IPS-11a (cell line): ENCODE data around the gene KIRREL3.

Experiments
- H3K4me3 ChIP-seq: one replicate; pipeline ENCODE4 v1.5.1; 2013; ENCODE audit warnings: low read depth, low read length, control low read depth

The KIRREL3 gene

GRCh38 chr11:126437731-126438130, 562.8 kb downstream of the KIRREL3 start:
- H3K4me3 ChIP-seq: no peak overlapping the region

- H3K4me3 ChIP-seq: no peak overlapping the region
Observed at GRCh38 chr11:126436209-126436755, 564.3 kb downstream of the KIRREL3 start.

GRCh38 chr11:126434950-126435335, 565.6 kb downstream of the KIRREL3 start:
- H3K4me3 ChIP-seq: no peak overlapping the region

GRCh38 chr11:126433989-126434949, 566.3 kb downstream of the KIRREL3 start:
- H3K4me3 ChIP-seq: no peak overlapping the region

GRCh38 chr11:126433244-126433846, 567.2 kb downstream of the KIRREL3 start:
- no peak overlapping the region for H3K4me3 ChIP-seq

- no peak overlapping the region for H3K4me3 ChIP-seq
Observed at GRCh38 chr11:126432525-126432924, 568.0 kb downstream of the KIRREL3 start.

DNA sequence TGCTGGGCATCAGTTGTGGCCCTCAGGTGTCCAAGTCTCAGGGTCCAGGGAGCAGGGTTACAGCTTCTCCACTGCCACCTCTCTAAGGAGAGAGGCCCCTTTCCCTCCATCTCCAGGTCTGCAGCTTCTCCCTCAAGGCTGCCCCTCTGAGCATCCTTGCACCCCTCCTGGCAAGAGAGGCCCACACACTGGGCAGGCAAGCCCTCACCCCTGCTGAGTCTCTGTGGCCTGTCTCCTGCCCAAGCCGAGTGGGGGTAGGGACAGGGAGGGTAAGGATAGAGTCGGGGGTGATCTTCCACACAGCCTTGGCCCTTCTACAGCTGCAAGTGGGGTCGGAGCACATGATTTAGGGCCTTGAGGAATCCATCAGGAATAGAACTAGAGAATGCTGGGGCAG, 568.5 kb downstream of the KIRREL3 start:
- no peak overlapping the region for H3K4me3 ChIP-seq

DNA sequence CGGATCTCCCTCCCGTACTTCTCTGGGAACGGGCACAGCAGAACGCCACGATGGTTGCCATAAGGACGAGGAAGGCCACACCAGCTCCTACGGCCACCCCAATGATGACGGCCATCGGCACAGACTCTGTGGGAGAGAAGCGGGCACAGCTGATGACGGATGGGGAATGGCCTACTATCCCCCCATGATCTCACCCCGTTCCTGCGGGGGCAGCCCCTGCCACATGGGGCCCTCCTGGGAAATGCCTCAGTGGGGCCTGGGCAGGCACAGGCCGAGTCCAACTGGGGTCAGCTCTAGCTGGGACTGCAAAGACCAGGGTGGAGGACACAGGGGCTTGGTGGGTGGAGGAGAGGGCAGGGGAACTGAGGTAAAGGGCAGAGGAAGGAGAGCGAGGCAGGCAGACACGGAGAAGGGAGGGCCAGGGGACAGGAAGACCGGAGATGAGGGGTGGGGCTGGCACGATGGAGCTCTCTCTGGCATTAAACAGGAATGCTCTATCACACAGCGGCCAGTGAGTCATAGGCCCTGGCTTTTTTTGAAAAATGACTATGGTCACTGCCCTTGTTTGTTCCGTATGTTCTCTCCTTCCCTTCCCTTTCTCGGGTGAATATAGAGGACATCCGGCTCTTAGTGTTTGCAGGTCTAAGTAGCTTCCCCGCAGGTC, 569.0 kb downstream of the KIRREL3 start:
- no peak overlapping the region for H3K4me3 ChIP-seq

- no peak overlapping the region for H3K4me3 ChIP-seq
Observed at GRCh38 chr11:126430581-126431335, 569.8 kb downstream of the KIRREL3 start.

DNA sequence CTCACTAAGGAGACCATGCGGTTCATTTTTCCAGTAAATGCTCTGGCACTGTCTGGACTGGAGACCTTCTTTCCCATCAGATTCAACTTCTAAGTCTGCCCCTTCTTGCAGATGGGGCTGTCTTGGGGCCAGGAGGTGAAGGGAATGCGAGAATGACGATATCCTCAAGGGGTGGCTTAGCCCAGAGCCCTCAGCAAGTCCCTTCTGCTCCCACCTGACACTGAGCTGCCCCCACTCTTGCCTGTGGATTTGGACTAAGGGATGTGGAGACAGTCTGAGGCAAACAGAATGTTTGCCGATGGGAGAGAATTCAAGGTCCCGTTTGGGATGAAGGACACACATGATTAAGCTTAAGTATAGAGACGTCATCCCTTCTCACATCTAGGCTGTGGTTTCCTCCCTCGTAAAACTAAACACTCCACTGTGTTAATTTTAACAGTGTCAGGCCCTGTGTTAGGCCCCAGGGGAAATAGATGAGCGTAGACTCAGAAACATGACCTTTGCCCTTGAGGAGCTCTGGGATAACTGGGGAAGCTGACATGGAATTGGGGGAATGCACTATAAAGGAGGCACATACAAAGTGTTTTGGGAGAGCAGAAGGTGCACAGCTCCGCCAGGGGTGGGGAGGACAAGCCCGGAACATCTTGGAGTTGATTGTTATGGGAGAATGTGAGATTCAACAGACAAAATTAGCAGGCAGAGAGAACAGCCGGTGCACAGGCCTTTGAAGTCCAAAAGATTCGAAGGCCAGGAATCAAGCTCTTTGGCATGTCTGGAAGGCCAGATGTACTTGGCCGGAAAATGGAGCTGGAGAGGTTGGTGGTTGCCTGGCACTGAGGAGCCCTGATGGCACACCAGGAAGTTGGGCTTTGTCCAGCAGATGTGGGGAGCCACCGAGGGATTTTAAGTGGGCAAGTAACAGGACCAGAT, 573.5 kb downstream of the KIRREL3 start:
- no peak overlapping the region for H3K4me3 ChIP-seq

GRCh38 chr11:126426106-126426505, 574.5 kb downstream of the KIRREL3 start:
- no peak overlapping the region for H3K4me3 ChIP-seq

GRCh38 chr11:126424471-126425039, 576.0 kb downstream of the KIRREL3 start:
- no peak overlapping the region for H3K4me3 ChIP-seq

- H3K4me3 ChIP-seq: no peak overlapping the region
Observed at GRCh38 chr11:126423743-126424142, 576.8 kb downstream of the KIRREL3 start.

DNA sequence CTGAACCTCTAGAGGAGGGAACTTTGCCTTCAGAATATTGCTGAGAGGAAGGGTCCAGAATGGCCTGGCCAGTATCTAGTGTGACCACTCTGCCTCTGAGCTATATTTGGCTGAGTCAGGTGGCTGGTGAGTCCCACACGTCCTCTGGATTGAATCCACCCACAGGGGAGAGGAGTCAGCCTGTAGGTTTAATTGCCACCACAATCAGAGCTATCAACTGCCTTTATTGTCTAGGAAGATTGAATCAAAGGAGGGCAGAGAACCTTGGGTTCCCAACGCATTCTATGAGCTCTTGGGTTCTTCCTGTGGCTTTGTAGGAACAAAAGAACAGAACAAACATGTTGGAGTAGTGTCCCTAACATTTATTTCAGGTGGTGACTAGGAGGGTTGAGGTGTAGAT, 577.4 kb downstream of the KIRREL3 start:
- H3K4me3 ChIP-seq: no peak overlapping the region

- no peak overlapping the region for H3K4me3 ChIP-seq
Observed at GRCh38 chr11:126422446-126422845, 578.1 kb downstream of the KIRREL3 start.

DNA sequence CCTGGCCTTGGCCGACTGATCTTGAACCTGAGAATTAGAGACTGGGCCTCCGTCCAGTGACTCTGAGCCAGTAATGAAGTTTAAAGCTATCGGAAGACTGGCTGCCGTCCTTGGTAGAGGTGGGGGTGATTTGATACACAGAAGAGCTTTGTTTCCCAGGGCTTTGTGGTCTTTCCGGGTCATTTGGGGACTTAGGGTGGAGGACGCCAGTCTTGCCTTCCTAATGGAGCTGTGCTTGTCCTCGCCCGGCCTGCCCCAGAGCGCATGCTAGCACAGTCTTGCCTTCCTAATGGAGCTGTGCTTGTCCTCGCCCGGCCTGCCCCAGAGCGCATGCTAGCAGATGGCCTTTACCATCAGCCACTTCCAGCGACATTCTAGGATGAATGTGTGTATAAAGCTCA, 579.3 kb downstream of the KIRREL3 start:
- H3K4me3 ChIP-seq: no peak overlapping the region

DNA sequence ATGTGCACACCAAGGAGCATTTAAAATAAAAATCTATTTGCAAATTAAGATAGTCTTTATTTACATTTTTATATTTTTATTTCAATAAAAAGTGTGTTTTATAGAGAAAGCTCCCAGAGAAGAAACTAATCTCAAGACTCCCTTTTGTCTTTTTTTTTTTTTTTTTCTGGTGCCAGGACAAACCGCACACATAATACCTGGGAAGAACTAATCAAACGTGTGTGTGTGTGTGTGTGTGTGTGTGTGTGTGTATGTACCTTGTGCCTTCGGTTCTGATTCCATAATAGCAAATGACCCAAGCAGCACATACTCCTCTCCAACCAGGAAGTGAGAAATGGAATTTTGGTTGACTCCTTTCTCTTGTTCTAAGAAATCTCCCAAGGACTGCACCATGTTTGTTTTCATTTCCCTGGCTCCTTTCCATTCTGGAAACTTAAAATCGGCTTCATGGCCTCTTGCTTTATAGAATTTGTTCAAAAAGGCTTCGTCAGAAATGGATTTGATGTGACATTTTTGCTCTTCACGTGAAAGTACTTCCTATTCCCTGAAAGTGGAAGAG, 579.8 kb downstream of the KIRREL3 start:
- H3K4me3 ChIP-seq: no peak overlapping the region

GRCh38 chr11:126419801-126420697, 580.5 kb downstream of the KIRREL3 start:
- no peak overlapping the region for H3K4me3 ChIP-seq
